Posterior cingulate gyrus (tissue), 11 donors: ENCODE results near the gene RNF19B.
"Not testable (repeated sequence)": the region's sequence is repeated elsewhere in the genome, so short reads cannot be mapped to it uniquely, and the experiment has no call there.

ENCODE experiments used
- DNase-seq, 10 donors: peaks; one replicate each; pipeline versions ENCODE4 v3.0.0 to v3.0.0-alpha.2; 2020 to 2021; ENCODE audit warnings: mixed read lengths in 3 of 10
- intact Hi-C: fragments of 100-400 bp; cut with DNase I; formaldehyde crosslinking; loops from one replicate; pipeline ENCODE4 v1.15.1; 2023

RNF19B gene

GRCh38 chr1:32997381-32997891 lies 32.8 kb upstream of the RNF19B start:
- intact Hi-C loops, result no loop called here

GRCh38 chr1:32993324-32993636 lies 28.7 kb upstream of the RNF19B start:
- intact Hi-C loops, DNase-seq: not testable (repeated sequence)

More at GRCh38 chr1:32997381-32997891, 32.8 kb upstream of the RNF19B start:
- DNase-seq, result no peak

- peak in 4 of 10 donors; percentile 22 to 89 (median 34) for DNase-seq
- intact Hi-C loops, result no loop called here
Measured at GRCh38 chr1:32992489-32993323, 28.1 kb upstream of the RNF19B start.

- DNase-seq, result no peak
Measured at GRCh38 chr1:32991819-32992488, 27.3 kb upstream of the RNF19B start.

GRCh38 chr1:32991386-32991785 lies 26.8 kb upstream of the RNF19B start:
- DNase-seq, result no peak
- intact Hi-C loops, result no loop called here

More at GRCh38 chr1:32991819-32992488, 27.3 kb upstream of the RNF19B start:
- intact Hi-C loops, result no loop called here

- intact Hi-C loops, result no loop called here
Measured at GRCh38 chr1:32990887-32991286, 26.3 kb upstream of the RNF19B start.

GRCh38 chr1:32989160-32990050 lies 24.8 kb upstream of the RNF19B start:
- peak in 2 of 10 donors; percentile 32 to 39 for DNase-seq
- intact Hi-C loops, result no loop called here

More at GRCh38 chr1:32990887-32991286, 26.3 kb upstream of the RNF19B start:
- DNase-seq, result no peak

- no peak for DNase-seq
- intact Hi-C loops, result no loop called here
Measured at GRCh38 chr1:32988665-32989064, 24.1 kb upstream of the RNF19B start.

- intact Hi-C loops, result no loop called here
- DNase-seq, result no peak
Measured at GRCh38 chr1:32985226-32985625, 20.6 kb upstream of the RNF19B start.

GRCh38 chr1:32984455-32985171 lies 20.0 kb upstream of the RNF19B start:
- DNase-seq, result peak in 6 of 10 donors; percentile 27 to 92 (median 52)

GRCh38 chr1:32984090-32984454 lies 19.5 kb upstream of the RNF19B start:
- intact Hi-C loops, result no loop called here
- no peak for DNase-seq

More at GRCh38 chr1:32984455-32985171, 20.0 kb upstream of the RNF19B start:
- intact Hi-C loops, result no loop called here

- intact Hi-C loops, result no loop called here
- DNase-seq, result no peak
Measured at GRCh38 chr1:32983020-32983419, 18.4 kb upstream of the RNF19B start.

GRCh38 chr1:32981003-32981901 lies 16.6 kb upstream of the RNF19B start:
- intact Hi-C loops, result no loop called here
- no peak for DNase-seq

GRCh38 chr1:32980080-32980479 lies 15.5 kb upstream of the RNF19B start:
- intact Hi-C loops, result no loop called here
- DNase-seq, result no peak

- DNase-seq, result no peak
- intact Hi-C loops, result no loop called here
Measured at GRCh38 chr1:32978854-32979253, 14.2 kb upstream of the RNF19B start.

GRCh38 chr1:32977546-32978087 lies 13.0 kb upstream of the RNF19B start:
- intact Hi-C loops, result no loop called here
- DNase-seq, result no peak

- intact Hi-C loops, DNase-seq: not testable (repeated sequence)
Measured at GRCh38 chr1:32975055-32975454, 10.4 kb upstream of the RNF19B start.

- DNase-seq, intact Hi-C loops: not testable (repeated sequence)
Measured at GRCh38 chr1:32973458-32973857, 8.8 kb upstream of the RNF19B start.
